Heart right ventricle (tissue), 16 donors: Measurements from ENCODE around the gene FAF1. TPM values are rescaled to one million over a fixed set of nuclear protein-coding genes. Genes with fewer than 3 reads are reported as not detected.
"Not testable (repeated sequence)": the region's sequence is repeated elsewhere in the genome, so short reads cannot be mapped to it uniquely, and the experiment has no call there.

Experiments
- ATAC-seq, 8 donors: fragments of 200-7000 bp; cut with Tn5 transposase; one replicate each; pipeline ENCODE4 v1.9.1; 2020; ENCODE audit warnings: mild to moderate bottlenecking in 8 of 8, moderate library complexity in 8 of 8, moderate number of reproducible peaks in 1 of 8
- DNase-seq, 2 donors: peaks; one replicate each; pipeline ENCODE4 v3.0.0-alpha.2; 2020
- H3K27ac ChIP-seq, 10 donors: fragments of 200-600 bp; sonication (generic) in 2 of 10; one replicate each; pipeline versions ENCODE4 v1.5.0 to v1.8.0; 2020 to 2022; ENCODE audit warnings: mild to moderate bottlenecking in 3 of 10
- H3K27me3 ChIP-seq, 7 donors: fragments of 200-600 bp; one replicate each; pipeline ENCODE4 v1.8.0; 2021 to 2022; ENCODE audit warnings: mild to moderate bottlenecking in 2 of 7
- H3K36me3 ChIP-seq, 9 donors: fragments of 200-600 bp; sonication (generic) in 1 of 9; one replicate each; pipeline versions ENCODE4 v1.5.0 to v1.8.0; 2020 to 2022; ENCODE audit warnings: mild to moderate bottlenecking in 2 of 9
- H3K4me1 ChIP-seq, 9 donors: fragments of 200-600 bp; sonication (generic) in 1 of 9; one replicate each; pipeline versions ENCODE4 v1.5.0 to v1.8.0; 2020 to 2022; ENCODE audit warnings: mild to moderate bottlenecking in 4 of 9
- H3K4me3 ChIP-seq, 10 donors: fragments of 200-600 bp; sonication (generic) in 2 of 10; one replicate each; pipeline versions ENCODE4 v1.5.0 to v1.8.0; 2020 to 2022; ENCODE audit warnings: mild to moderate bottlenecking in 7 of 10, moderate library complexity in 2 of 10
- H3K9me3 ChIP-seq, 11 donors: fragments of 200-600 bp in 10 of 11; sonication (generic) in 2 of 11; one replicate each; pipeline versions ENCODE4 v1.5.0 to v1.8.0; 2013 to 2022; ENCODE audit warnings: mild to moderate bottlenecking in 2 of 11, control low read depth in 1 of 11, moderate library complexity in 1 of 11
- WGBS, 2 donors: extraction: QIAGEN DNeasy Blood & Tissue Kit; methylation state at CpG; one replicate each; pipeline ENCODE4 v1.1.7; 2013; ENCODE audit warnings: inconsistent platforms in 1 of 2; 5-methylcytosine and 5-hydroxymethylcytosine counted together
- intact Hi-C, 10 donors: fragments of 100-400 bp; cut with DNase I; formaldehyde crosslinking; loops; one replicate each; pipeline versions ENCODE4 v1.11.1 to v1.14.2; 2022
- polyA plus RNA-seq, 2 donors: library from polyadenylated mRNA; stranded (reverse); fragments of 200-250 nt; gene quantifications; one replicate each; pipeline ENCODE4 v1.2.3, GENCODE V29; 2013
- total RNA-seq, 10 donors: library from RNA; stranded (reverse); fragmentation: NEBNext Ultra II Directional in 3 of 10; extraction: Animal tissue kit (Norgen Biotek cat#: 25700) in 3 of 10; gene quantifications; one replicate each; pipeline versions ENCODE4 v1.2.1 to v1.2.4, GENCODE V29; 2021 to 2023
- TF ChIP-seq, protein P1 (sequence below), 9 donors: fragments of 200-600 bp; sonication (generic) in 2 of 9; IDR thresholded peaks; one replicate each; pipeline versions ENCODE4 v1.5.0 to v1.8.0; 2021 to 2022; ENCODE audit warnings: antibody characterized with exemption in 9 of 9, mild to moderate bottlenecking in 5 of 9, moderate library complexity in 1 of 9
- donor health status: Arrhythmogenic right ventricular cardiomyopathy.
- donor health status: ischemic (EF 13 %, LVEDD 7.1; RV severe dilation, severe dysfunction).
- donor health status: healthy with polysubstance abuse.
- donor health status: DM: no; HTN: yes; CAD: no.
- donor health status: DM: no; HTN: no; CAD: no.
- donor health status: ischemic (EF 25% LVEDD 6.9; RV normal size, moderate dysfunction).
- donor health status: ischemic (EF 25% LVEDD 5.7; RV mildly dilated, moderate dysfunction).
- donor health status: healthy.
- donor health status: DM: yes; HTN: yes; CAD: no.
- donor health status: Ischemic cardiomyopathy.
- donor health status: ischemic (EF 35%, LVEDD 5.7; RV mildly dilated, moderate dysfunction).
- donor health status: nonischemic (EF 11% LVEDD 7.7; RV severe dilation, severe dysfunction).
- donor health status: DM: yes; HTN: yes; CAD: no.
- donor health status: PGD.
- donor health status: ischemic (EF 29% LVEDD 5.4; RV normal size, mild dysfunction).
- donor health status: nonischemic (EF 23%, LVEDD 6.1; RV moderate dilation, normal function).

The FAF1 gene
- total and polyA plus RNA-seq, 12 donors, result 30.9 to 102 (median 88.9) TPM

- ATAC-seq (no peak), DNase-seq (no peak)
- TF ChIP-seq, protein P1, sequence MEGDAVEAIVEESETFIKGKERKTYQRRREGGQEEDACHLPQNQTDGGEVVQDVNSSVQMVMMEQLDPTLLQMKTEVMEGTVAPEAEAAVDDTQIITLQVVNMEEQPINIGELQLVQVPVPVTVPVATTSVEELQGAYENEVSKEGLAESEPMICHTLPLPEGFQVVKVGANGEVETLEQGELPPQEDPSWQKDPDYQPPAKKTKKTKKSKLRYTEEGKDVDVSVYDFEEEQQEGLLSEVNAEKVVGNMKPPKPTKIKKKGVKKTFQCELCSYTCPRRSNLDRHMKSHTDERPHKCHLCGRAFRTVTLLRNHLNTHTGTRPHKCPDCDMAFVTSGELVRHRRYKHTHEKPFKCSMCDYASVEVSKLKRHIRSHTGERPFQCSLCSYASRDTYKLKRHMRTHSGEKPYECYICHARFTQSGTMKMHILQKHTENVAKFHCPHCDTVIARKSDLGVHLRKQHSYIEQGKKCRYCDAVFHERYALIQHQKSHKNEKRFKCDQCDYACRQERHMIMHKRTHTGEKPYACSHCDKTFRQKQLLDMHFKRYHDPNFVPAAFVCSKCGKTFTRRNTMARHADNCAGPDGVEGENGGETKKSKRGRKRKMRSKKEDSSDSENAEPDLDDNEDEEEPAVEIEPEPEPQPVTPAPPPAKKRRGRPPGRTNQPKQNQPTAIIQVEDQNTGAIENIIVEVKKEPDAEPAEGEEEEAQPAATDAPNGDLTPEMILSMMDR (IDR thresholded peaks at IDR 0.05), result no peak
- peaks cover 0 to 11% (median 0%) of the 10 kb centered on the region in 9 donors for H3K36me3 ChIP-seq
- H3K27ac ChIP-seq, result no peak overlapping the region
- no peaks in the 10 kb centered on the region for H3K4me1 ChIP-seq
- no peak overlapping the region for H3K4me3 ChIP-seq
- intact Hi-C loops, result no loop called here
- 58 to 63% methylated on average over 2 of the region's 2 CpGs for WGBS, 2 donors
- peaks cover 0 to 6% (median 0%) of the 10 kb centered on the region in 11 donors for H3K9me3 ChIP-seq
- H3K27me3 ChIP-seq, result no peaks in the 10 kb centered on the region
These were observed 40.6 kb upstream of the FAF1 start for GRCh38 chr1:51000651-51001050.

GRCh38 chr1:51000160-51000559 is 40.1 kb upstream of the FAF1 start:
- Histone ChIP-seq H3K4me1 (no peaks in the 10 kb centered on the region), H3K36me3 (peaks cover 0 to 11% (median 0%) of the 10 kb centered on the region in 9 donors), H3K9me3 (peaks cover 0 to 6% (median 0%) of the 10 kb centered on the region in 11 donors), H3K27ac (no peak overlapping the region), H3K4me3 (no peak overlapping the region), H3K27me3 (no peaks in the 10 kb centered on the region)
- WGBS, 2 donors, result 94 to 100% methylated on average over 1 of the region's 1 CpG
- TF ChIP-seq, protein P1 (IDR thresholded peaks at IDR 0.05), result no peak
- DNase-seq (no peak), ATAC-seq (no peak)
- intact Hi-C loops, result no loop called here

DNA sequence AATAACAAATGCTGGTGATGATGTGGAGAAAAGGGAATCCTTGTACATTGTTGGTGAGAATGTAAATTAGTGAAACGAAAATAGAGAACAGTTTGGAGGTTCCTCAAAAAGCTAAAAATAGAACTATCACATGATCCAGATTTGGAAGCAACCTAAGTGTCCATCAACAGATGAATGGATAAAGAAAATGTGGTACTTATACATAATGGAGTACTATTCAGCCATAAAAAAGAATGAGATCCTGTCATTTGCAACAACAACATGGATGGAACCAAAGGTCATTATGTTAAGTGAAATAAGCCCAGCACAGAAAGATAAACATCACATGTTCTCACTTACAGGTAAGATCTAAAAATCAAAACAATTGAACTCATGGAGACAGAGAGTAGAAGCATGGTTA is 39.3 kb upstream of the FAF1 start:
- H3K4me1 ChIP-seq, H3K27ac ChIP-seq, H3K27me3 ChIP-seq, DNase-seq, H3K9me3 ChIP-seq, H3K4me3 ChIP-seq, H3K36me3 ChIP-seq, ATAC-seq: not testable (repeated sequence)
- intact Hi-C loops, result loop anchor here in 1 of 10 donors (10.0 kb wide), 1 partner anchor 65 kb away; no protein-coding TSS in a partner anchor
- 73 to 81% methylated on average over 1 of the region's 1 CpG for WGBS, 2 donors

- Histone ChIP-seq H3K27ac (no peak overlapping the region), H3K4me1 (no peaks in the 10 kb centered on the region), H3K4me3 (no peak overlapping the region), H3K27me3 (no peaks in the 10 kb centered on the region), H3K9me3 (peaks cover 0 to 6% (median 0%) of the 10 kb centered on the region in 11 donors), H3K36me3 (no peaks in the 10 kb centered on the region)
- intact Hi-C loops, result loop anchor here in 1 of 10 donors (10.0 kb wide), 1 partner anchor 61 kb away; no protein-coding TSS in a partner anchor
- WGBS, 2 donors, result 85 to 91% methylated on average over 3 of the region's 3 CpGs
- ATAC-seq, result no peak
- no peak for DNase-seq
- TF ChIP-seq, protein P1 (IDR thresholded peaks at IDR 0.05), result no peak
These were observed 36.0 kb upstream of the FAF1 start for GRCh38 chr1:50996083-50996482.

- DNase-seq, result no peak
- Histone ChIP-seq H3K9me3 (peaks cover 0 to 6% (median 0%) of the 10 kb centered on the region in 11 donors), H3K36me3 (no peaks in the 10 kb centered on the region), H3K4me1 (no peaks in the 10 kb centered on the region), H3K27ac (no peak overlapping the region), H3K27me3 (no peaks in the 10 kb centered on the region), H3K4me3 (no peak overlapping the region)
- TF ChIP-seq, protein P1 (IDR thresholded peaks at IDR 0.05), result no peak
- 71 to 86% methylated on average over 1 of the region's 1 CpG for WGBS, 2 donors
- ATAC-seq, result no peak
- intact Hi-C loops, result loop anchor here in 1 of 10 donors (10.0 kb wide), 1 partner anchor 61 kb away; no protein-coding TSS in a partner anchor
These were observed 35.6 kb upstream of the FAF1 start for GRCh38 chr1:50995651-50996050.
